Neuronal stem cell (in vitro differentiated cells): ENCODE measurements around the gene RRP1.

Experiments
- DNase-seq: peaks from one replicate; pipeline ENCODE4 v3.0.0-alpha.2; 2013; ENCODE audit warnings: low spot score
- H2AFZ ChIP-seq: one replicate; pipeline ENCODE4 v1.6.1; 2013; ENCODE audit warnings: mild to moderate bottlenecking, low read length, inconsistent platforms
- H2AK5ac ChIP-seq: 2 replicates; pipeline ENCODE4 v1.6.1; 2013; ENCODE audit warnings: low read depth, mild to moderate bottlenecking, inconsistent platforms, low read length, moderate library complexity, mixed read lengths
- H2BK120ac ChIP-seq: 2 replicates; pipeline ENCODE4 v1.6.1; 2013; ENCODE audit warnings: low read depth, mild to moderate bottlenecking, inconsistent platforms, low read length, moderate library complexity, mixed read lengths
- H2BK12ac ChIP-seq: one replicate; pipeline ENCODE4 v1.6.1; 2013; ENCODE audit warnings: low read length, inconsistent platforms
- H2BK15ac ChIP-seq: 2 replicates; pipeline ENCODE4 v1.6.1; 2013; ENCODE audit warnings: mild to moderate bottlenecking, low read length, inconsistent platforms, mixed read lengths
- H2BK5ac ChIP-seq: one replicate; pipeline ENCODE4 v1.6.1; 2013; ENCODE audit warnings: inconsistent platforms, mild to moderate bottlenecking, low read length, moderate library complexity
- H3K14ac ChIP-seq: one replicate; pipeline ENCODE4 v1.6.1; 2013; ENCODE audit warnings: low read length, inconsistent platforms
- H3K18ac ChIP-seq: 2 replicates; pipeline ENCODE4 v1.6.1; 2013; ENCODE audit warnings: low read length, inconsistent platforms
- H3K23ac ChIP-seq: 2 replicates; pipeline ENCODE4 v1.6.1; 2013; ENCODE audit warnings: low read depth, mild to moderate bottlenecking, mixed read lengths, low read length, inconsistent platforms; ENCODE audit not compliant: poor library complexity
- H3K27ac ChIP-seq: replicated peaks from 3 replicates; pipeline ENCODE4 v1.5.1; 2013; ENCODE audit warnings: low read length, inconsistent platforms
- H3K27me3 ChIP-seq, 3 experiments: 2 replicates each; pipeline ENCODE4 v1.6.1; 2013; ENCODE audit warnings: low read length in 3 of 3, mild to moderate bottlenecking in 2 of 3, inconsistent platforms in 1 of 3, low read depth in 1 of 3, mixed read lengths in 1 of 3, moderate library complexity in 1 of 3; ENCODE audit not compliant: control insufficient read depth in 3 of 3, insufficient read depth in 3 of 3
- H3K36me3 ChIP-seq, 2 donors: replicated peaks in 1 of 2; 2 replicates each; pipeline ENCODE4 v1.6.1; 2013; ENCODE audit warnings: low read length in 2 of 2; ENCODE audit not compliant: control insufficient read depth in 2 of 2, insufficient read depth in 2 of 2
- H3K4ac ChIP-seq: 2 replicates; pipeline ENCODE4 v1.6.1; 2013; ENCODE audit warnings: inconsistent platforms, mild to moderate bottlenecking, low read length, moderate library complexity
- H3K4me1 ChIP-seq, 2 donors: 1 replicate in 1 of 2; 2 replicates in 1 of 2; pipeline ENCODE4 v1.6.1; 2013; ENCODE audit warnings: low read length in 2 of 2, low read depth in 1 of 2; ENCODE audit not compliant: control insufficient read depth in 2 of 2, insufficient read depth in 1 of 2
- H3K4me2 ChIP-seq: one replicate; pipeline ENCODE4 v1.6.1; 2013; ENCODE audit warnings: mild to moderate bottlenecking, low read length, inconsistent platforms; ENCODE audit not compliant: insufficient read depth, poor library complexity, severe bottlenecking
- H3K4me3 ChIP-seq, 2 donors: 2 replicates each; pipeline ENCODE4 v1.5.1; 2013; ENCODE audit warnings: low read length in 2 of 2, mild to moderate bottlenecking in 2 of 2, inconsistent platforms in 1 of 2, moderate library complexity in 1 of 2
- H3K79me1 ChIP-seq: one replicate; pipeline ENCODE4 v1.6.1; 2013; ENCODE audit warnings: low read depth, mild to moderate bottlenecking, inconsistent platforms, low read length, moderate library complexity
- H3K9ac ChIP-seq: one replicate; pipeline ENCODE4 v1.6.1; 2013; ENCODE audit warnings: mild to moderate bottlenecking, low read depth, low read length, inconsistent platforms; ENCODE audit not compliant: poor library complexity
- H3K9me3 ChIP-seq, 2 donors: replicated peaks in 1 of 2; 2 replicates each; pipeline versions ENCODE3 to v1.6.1; 2013; ENCODE audit warnings: low read length in 2 of 2, mild to moderate bottlenecking in 2 of 2, inconsistent platforms in 1 of 2, low read depth in 1 of 2, mixed read lengths in 1 of 2, moderate library complexity in 1 of 2; ENCODE audit not compliant: control insufficient read depth in 2 of 2, insufficient read depth in 1 of 2
- H4K8ac ChIP-seq: one replicate; pipeline ENCODE4 v1.6.1; 2013; ENCODE audit warnings: low read depth, mild to moderate bottlenecking, inconsistent platforms, low read length, moderate library complexity
- H4K91ac ChIP-seq: one replicate; pipeline ENCODE4 v1.6.1; 2013; ENCODE audit warnings: low read length, low read depth, mild to moderate bottlenecking, inconsistent platforms; ENCODE audit not compliant: poor library complexity
- WGBS, 2 donors: extraction: QIAGEN DNeasy Blood & Tissue Kit; methylation state at CpG; one replicate each; pipeline ENCODE4 v1.1.7; 2013; ENCODE audit warnings: missing lambda C conversion rate in 2 of 2, mixed read lengths in 1 of 2; ENCODE audit not compliant: insufficient read length in 2 of 2, insufficient replicate concordance in 1 of 2; ENCODE audit errors: extremely low coverage in 2 of 2; 5-methylcytosine and 5-hydroxymethylcytosine counted together

Gene RRP1

DNA sequence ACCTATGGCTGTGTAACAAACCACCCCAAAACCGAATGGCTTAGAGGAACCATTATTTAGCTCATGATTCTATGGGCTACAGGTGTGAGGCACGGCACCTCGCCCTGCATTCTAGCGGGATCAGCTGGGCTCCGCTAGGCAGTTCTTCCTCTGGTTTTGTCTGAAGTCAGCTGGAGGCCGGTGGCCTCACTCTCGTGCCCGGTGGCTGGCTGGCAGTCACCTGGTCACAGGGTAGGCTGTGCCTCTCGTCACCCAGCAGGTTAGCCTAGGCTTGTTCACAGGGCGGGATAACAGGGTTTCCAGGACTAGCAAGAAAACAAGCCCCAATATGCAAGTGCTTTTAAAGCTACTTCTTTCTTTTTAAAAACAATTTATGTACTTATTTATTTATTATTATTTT is 59.4 kb downstream of the RRP1 start:
- H3K18ac ChIP-seq, result no peak overlapping the region
- H3K4me1 ChIP-seq, result no peaks in the 10 kb centered on the region
- H3K27ac ChIP-seq, result no peak overlapping the region
- no peak overlapping the region for H4K91ac ChIP-seq
- no peak overlapping the region for H3K9ac ChIP-seq
- H4K8ac ChIP-seq, result no peak overlapping the region
- no peak overlapping the region for H2BK5ac ChIP-seq
- H3K27me3 ChIP-seq, result peaks cover 0 to 10% (median 0%) of the 10 kb centered on the region in 3 experiments
- no peak overlapping the region for H2BK15ac ChIP-seq
- H3K4me3 ChIP-seq, result no peak overlapping the region
- no peak overlapping the region for H2BK12ac ChIP-seq
- WGBS, 2 donors, result no CpG with 5 or more reads among the region's 10 CpGs
- DNase-seq, result no peak
- H3K23ac ChIP-seq, result no peak overlapping the region
- H2AK5ac ChIP-seq, result no peak overlapping the region
- no peaks in the 10 kb centered on the region for H3K36me3 ChIP-seq
- no peak overlapping the region for H3K4ac ChIP-seq
- peaks cover 2 to 6% of the 10 kb centered on the region in 2 donors for H3K9me3 ChIP-seq
- no peak overlapping the region for H3K4me2 ChIP-seq
- H2AFZ ChIP-seq, result no peak overlapping the region
- H3K79me1 ChIP-seq, result no peaks in the 10 kb centered on the region
- no peak overlapping the region for H2BK120ac ChIP-seq
- H3K14ac ChIP-seq, result no peak overlapping the region

DNA sequence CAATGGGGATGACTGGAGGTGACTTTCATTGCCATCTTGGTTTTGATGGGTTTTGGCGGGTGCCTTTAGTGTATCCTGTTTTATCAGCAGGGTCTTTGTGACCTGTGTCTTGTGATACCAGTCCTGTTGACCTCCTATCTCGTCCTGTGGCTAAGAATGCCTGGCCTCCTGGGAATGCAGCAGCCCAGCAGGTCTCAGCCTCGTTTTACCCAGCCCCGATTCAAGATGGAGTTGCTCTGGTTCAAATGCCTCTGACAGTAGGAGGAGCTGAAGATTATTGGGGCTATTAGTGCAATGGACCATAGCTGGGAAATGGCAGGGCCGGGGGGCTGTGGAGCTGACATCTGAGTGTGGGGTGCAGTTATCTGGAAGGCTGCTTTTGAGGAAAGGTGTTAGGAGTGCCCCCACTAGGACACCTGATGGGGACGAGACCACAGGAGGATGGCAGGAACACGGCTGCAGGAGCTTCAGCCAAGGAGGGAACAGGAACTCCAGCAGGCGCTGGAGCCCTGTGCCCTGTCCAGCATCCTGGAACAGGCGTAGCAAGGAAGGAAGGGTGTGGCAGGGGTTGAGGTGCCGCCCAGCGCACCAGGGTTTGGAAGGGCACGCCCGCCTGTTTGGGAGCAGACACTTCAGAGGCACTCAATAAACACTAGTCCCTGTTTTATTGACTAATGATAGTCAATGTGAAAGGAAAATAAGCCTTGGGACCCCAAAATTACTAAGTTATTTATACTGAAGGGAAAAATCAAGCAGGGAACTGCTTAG is 60.3 kb downstream of the RRP1 start:
- Histone ChIP-seq H3K9me3 (peaks cover 2 to 6% of the 10 kb centered on the region in 2 donors), H4K91ac (no peak overlapping the region), H4K8ac (no peak overlapping the region), H2BK12ac (no peak overlapping the region), H3K4me2 (no peak overlapping the region), H3K23ac (no peak overlapping the region), H3K79me1 (no peaks in the 10 kb centered on the region), H3K27ac (no peak overlapping the region), H3K27me3 (peaks cover 0 to 10% (median 0%) of the 10 kb centered on the region in 3 experiments), H2BK5ac (no peak overlapping the region), H3K18ac (no peak overlapping the region), H3K9ac (no peak overlapping the region), H2AFZ (no peak overlapping the region), H2BK120ac (no peak overlapping the region), H3K4me1 (no peaks in the 10 kb centered on the region), H3K36me3 (no peaks in the 10 kb centered on the region), H2BK15ac (no peak overlapping the region), H3K14ac (no peak overlapping the region), H3K4me3 (no peak overlapping the region), H2AK5ac (no peak overlapping the region), H3K4ac (no peak overlapping the region)
- no CpG with 5 or more reads among the region's 13 CpGs for WGBS, 2 donors
- no peak for DNase-seq

DNA sequence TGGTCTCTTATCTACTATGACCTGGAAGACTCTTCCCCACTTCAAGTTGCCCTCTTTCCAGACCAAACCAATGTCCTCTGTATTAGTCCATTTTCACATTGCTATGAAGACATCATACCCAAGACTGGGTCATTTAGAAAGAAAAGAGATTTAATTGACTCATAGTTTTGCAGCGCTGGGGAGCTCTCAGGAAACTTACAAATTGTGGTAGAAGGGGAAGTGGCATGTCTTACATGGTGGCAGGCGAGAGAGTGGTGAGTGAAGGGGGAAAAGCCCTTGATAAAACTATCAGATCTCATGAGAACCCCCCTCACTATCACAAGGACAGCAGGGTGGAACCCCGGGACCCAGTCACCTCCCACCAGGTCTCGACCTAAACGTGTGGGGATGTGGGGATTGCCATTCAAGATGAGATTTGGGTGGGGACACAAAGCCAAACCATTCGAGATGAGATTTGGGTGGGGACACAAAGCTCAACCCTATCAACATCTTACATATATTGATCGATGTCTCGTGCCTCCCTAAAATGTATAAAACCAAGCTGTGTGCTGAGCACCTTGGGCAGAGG is 61.4 kb downstream of the RRP1 start:
- H3K9ac ChIP-seq, result no peak overlapping the region
- H3K4me2 ChIP-seq, result no peak overlapping the region
- H3K36me3 ChIP-seq, result no peaks in the 10 kb centered on the region
- H3K14ac ChIP-seq, result no peak overlapping the region
- DNase-seq, result no peak
- H3K4me3 ChIP-seq, result no peak overlapping the region
- H3K4me1 ChIP-seq, result no peaks in the 10 kb centered on the region
- H4K91ac ChIP-seq, result no peak overlapping the region
- H3K27me3 ChIP-seq, result peaks cover 0 to 10% (median 0%) of the 10 kb centered on the region in 3 experiments
- H2AK5ac ChIP-seq, result no peak overlapping the region
- no CpG with 5 or more reads among the region's 8 CpGs for WGBS, 2 donors
- H3K27ac ChIP-seq, result no peak overlapping the region
- no peak overlapping the region for H2AFZ ChIP-seq
- H3K23ac ChIP-seq, result no peak overlapping the region
- H2BK15ac ChIP-seq, result no peak overlapping the region
- no peak overlapping the region for H3K4ac ChIP-seq
- H3K18ac ChIP-seq, result no peak overlapping the region
- H3K79me1 ChIP-seq, result no peaks in the 10 kb centered on the region
- no peak overlapping the region for H2BK12ac ChIP-seq
- peaks cover 2 to 6% of the 10 kb centered on the region in 2 donors for H3K9me3 ChIP-seq
- H2BK120ac ChIP-seq, result no peak overlapping the region
- no peak overlapping the region for H2BK5ac ChIP-seq
- no peak overlapping the region for H4K8ac ChIP-seq

DNA sequence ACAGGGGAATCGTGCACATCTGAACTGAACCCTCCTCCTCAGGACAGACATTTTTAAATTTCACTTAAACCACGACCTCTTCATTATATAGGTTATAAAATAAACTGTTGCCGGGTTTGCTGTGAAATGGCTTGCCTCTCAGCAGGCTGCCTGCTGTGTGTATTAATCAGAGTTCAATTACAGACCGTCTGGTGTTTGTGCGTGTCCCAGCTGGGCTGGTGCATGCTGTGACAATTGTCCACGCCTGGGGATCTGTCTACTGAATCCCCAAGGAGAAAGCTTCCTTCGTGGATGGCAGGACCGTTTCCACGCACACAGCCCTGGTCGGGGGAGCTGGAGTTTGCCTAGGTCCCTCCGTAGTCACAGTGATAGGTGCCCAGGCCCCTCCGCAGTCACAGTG is 62.2 kb downstream of the RRP1 start:
- H3K9ac ChIP-seq, result no peak overlapping the region
- no peak overlapping the region for H2AFZ ChIP-seq
- H4K91ac ChIP-seq, result no peak overlapping the region
- no peaks in the 10 kb centered on the region for H3K36me3 ChIP-seq
- no peaks in the 10 kb centered on the region for H3K79me1 ChIP-seq
- peaks cover 0 to 10% (median 0%) of the 10 kb centered on the region in 3 experiments for H3K27me3 ChIP-seq
- H3K27ac ChIP-seq, result no peak overlapping the region
- peaks cover 2 to 6% of the 10 kb centered on the region in 2 donors for H3K9me3 ChIP-seq
- H3K4me2 ChIP-seq, result no peak overlapping the region
- no peak overlapping the region for H2BK5ac ChIP-seq
- no peak overlapping the region for H3K4ac ChIP-seq
- H3K4me3 ChIP-seq, result no peak overlapping the region
- DNase-seq, result no peak
- H3K4me1 ChIP-seq, result no peaks in the 10 kb centered on the region
- H3K23ac ChIP-seq, result peak overlapping the region; percentile 58
- no CpG with 5 or more reads among the region's 12 CpGs for WGBS, 2 donors
- H3K18ac ChIP-seq, result no peak overlapping the region
- H2BK15ac ChIP-seq, result no peak overlapping the region
- no peak overlapping the region for H3K14ac ChIP-seq
- H4K8ac ChIP-seq, result peak overlapping the region; percentile 56
- no peak overlapping the region for H2BK12ac ChIP-seq
- no peak overlapping the region for H2AK5ac ChIP-seq
- H2BK120ac ChIP-seq, result no peak overlapping the region
